Left ventricle myocardium superior (tissue), 1 donor: ENCODE data around the gene LIMS4. TPM values are rescaled to one million over a fixed set of nuclear protein-coding genes. Genes with fewer than 3 reads are reported as not detected.
"Not testable (repeated sequence)": the region's sequence is repeated elsewhere in the genome, so short reads cannot be mapped to it uniquely, and the experiment has no call there.

Experiments
- ATAC-seq: fragments of 200-7000 bp; cut with Tn5 transposase; one replicate; pipeline ENCODE4 v1.9.1; 2020; ENCODE audit warnings: mild to moderate bottlenecking, moderate library complexity
- DNase-seq: peaks from one replicate; pipeline ENCODE4 v3.0.0-alpha.2; 2020
- intact Hi-C: fragments of 100-400 bp; cut with micrococcal nuclease; formaldehyde crosslinking; loops from one replicate; pipeline ENCODE4 v1.11.0; 2022
- total RNA-seq: library from RNA; stranded (reverse); fragmentation: NEBNext Ultra II Directional; extraction: Animal tissue kit (Norgen Biotek cat#: 25700); gene quantifications from one replicate; pipeline ENCODE4 v1.2.1, GENCODE V29; 2021
- donor health status: DM: no; HTN: yes; CAD: no; lungs with severe emphysema.

The LIMS4 gene
- total RNA-seq, 1 donor from 2014 or later: 2.8 TPM

DNA sequence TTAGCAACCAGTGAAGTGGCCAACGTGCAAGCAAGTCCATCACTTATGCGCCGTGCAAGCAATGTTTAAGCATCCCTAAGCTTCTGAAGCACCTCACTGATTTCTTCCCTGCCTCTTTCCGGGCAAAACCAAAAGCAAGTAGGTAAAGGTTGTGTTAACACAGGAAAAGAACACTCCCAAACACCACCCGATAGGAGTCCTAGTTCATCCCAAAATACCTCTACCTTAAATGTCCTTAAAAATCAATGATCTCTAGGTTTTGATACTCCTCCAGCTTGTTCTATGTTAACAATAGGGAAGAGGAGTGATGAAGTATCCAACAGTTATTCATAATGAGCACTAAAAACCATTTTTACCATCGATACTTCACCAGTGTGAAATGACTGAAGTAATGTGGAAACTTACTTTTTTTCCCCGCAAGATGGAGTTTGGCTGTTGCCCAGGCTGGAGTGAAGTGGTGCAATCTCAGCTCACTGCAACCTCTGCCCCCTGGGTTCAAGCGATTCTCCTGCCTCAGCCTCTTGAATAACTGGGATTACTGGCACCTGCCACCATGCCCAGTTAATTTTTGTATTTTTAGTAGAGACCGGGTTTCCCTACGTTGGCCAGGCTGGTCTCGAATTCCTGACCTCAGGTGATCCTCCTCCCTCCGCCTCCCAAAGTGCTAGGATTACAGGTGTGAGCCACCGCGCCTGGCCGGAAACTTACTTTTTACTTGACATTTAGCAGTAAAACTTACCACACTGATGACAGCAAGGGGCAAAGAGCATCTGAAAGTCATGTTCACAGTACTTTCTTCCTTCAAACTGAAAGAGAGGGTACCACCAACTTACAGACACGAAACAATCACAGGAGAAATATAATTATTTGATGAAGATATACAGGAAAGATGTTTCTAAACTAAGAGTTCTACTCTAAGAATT, 16.1 kb downstream of the LIMS4 start:
- intact Hi-C loops, DNase-seq, ATAC-seq: not testable (repeated sequence)

DNA sequence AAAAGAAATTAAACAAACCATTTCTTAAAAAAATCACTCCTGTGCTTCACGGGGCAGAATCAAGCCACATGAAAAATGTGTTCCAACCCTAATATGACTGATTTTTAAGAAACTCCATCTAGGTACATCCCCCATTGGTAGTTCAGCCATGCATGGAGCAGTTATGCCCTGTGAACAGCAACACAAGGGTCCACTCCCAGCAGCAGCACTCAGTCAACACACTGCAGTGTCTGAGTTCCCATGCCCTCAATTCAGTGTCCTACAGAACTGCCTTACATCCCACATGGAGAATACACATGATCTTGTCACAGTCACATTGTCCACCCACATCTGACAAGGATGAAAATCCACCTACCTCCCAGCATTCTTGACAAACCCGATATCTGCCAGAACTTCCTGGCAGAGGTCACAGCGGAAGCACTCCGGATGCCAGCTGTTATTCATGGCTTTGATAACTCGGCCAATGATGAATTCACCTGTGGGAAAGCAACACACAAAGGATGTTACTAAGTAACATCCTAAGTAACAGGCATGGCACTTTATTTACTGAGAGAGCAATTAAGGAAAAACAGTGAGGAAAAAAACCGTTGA, 17.4 kb downstream of the LIMS4 start:
- DNase-seq, ATAC-seq, intact Hi-C loops: not testable (repeated sequence)

DNA sequence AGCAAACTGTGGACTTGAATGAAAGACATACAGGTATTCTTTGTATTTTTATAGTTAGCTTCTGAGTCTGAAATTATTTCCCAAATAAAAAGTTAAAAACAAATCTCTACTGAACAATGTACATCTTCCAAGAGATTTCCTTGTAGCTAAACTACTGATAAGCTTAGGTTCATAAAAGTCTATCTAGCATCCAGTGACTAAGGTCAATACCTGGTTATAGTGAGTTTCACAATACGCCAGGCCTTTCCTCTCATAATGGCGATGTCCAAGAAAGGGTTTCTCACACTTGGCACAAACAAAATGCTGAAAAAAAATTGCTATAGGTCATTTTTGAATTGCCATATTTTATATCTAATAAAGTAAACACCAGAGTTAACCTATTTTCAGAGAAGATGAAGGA, 21.7 kb downstream of the LIMS4 start:
- not testable (repeated sequence) for ATAC-seq, DNase-seq

DNA sequence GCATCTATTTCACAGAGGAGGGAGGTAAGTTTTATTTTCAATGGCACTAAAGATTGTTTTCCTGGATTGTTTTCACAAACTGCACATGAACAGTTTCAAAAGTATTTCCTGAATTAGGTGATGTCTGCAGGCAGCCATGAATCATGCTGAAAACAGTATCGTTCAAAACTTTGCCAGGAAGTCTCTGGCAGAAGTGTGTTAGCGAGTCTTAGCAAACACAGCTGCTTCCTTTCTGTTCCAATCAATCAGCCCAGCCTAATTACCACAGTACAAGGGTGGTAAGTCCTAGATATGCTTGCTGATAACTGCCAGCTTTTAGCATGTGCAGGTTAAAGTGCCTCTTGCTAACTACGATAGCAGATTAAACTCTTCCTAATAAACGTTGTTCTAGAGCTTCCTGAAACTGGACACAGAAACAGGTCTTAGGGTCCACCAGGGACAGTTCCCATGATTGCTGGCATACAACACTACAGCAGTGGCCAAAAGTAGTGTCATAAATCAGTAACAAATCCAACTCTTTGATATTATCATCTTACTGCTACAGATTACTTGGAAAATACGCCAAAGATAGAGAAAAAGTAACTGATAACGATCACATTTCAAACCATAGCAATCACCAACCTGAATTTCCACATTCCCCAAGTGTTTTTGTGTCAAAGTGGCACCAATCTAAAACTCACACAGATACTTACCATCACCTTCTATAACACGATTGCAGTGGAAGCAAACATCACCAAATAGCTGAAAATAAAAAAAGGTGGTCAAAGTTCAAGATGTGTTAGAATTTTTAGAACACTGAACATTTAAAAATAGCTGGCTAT, 23.3 kb downstream of the LIMS4 start:
- ATAC-seq: peak; percentile 84
- intact Hi-C loops, DNase-seq: not testable (repeated sequence)

More for the DNA sequence above, 21.7 kb downstream of the LIMS4 start:
- intact Hi-C loops: not testable (repeated sequence)

DNA sequence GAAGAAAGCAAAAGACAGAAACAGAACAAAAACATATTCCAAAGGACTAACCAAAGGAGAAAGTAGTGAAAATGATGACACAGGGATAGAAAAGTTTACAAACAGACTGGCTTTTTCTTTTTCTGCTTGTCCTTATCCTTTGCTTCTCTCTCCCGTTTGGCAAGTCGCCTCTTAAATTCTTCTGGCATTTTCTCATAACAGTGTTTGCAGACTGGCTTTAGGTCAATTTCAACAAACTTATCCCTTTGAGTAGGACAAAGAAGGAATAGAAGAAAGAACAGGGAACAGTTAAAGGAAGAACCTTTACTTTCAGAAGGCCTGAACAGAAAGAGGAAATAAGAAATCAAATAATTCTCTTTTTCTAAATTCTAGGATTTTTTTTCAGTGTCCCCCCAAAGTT, 26.0 kb downstream of the LIMS4 start:
- intact Hi-C loops, DNase-seq: not testable (repeated sequence)
- ATAC-seq: peak; percentile 64

DNA sequence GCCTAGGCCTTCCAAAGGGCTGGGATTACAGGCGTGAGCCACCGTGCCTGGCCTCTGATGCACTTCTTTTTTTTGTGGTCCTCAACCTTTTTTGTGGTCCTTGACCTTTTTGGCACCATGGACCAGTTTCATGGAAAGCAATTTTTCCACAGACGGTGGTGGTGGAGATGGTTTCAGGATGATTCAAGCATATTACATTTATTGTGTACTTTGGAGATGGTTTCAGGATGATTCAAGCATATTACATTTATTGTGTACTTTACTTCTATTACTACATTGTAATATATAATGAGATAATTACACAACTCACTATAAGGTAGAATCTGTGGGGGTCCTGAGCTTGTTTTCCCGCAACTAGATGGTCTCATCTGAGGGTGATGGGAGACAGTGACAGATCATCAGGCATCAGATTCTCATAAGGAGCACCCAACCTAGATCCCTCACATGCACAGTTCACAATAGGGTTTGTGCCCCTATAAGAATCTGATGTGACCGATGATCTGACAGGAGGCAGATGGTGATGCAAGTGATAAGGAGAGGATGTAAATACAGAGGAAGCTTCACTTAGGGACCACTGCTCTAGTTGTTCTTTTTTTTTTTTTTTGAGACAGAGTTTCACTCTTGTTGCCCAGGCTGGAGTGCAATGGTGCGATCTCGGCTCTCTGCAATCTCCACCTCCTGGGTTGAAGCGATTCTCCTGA, 29.2 kb downstream of the LIMS4 start:
- ATAC-seq, DNase-seq, intact Hi-C loops: not testable (repeated sequence)

DNA sequence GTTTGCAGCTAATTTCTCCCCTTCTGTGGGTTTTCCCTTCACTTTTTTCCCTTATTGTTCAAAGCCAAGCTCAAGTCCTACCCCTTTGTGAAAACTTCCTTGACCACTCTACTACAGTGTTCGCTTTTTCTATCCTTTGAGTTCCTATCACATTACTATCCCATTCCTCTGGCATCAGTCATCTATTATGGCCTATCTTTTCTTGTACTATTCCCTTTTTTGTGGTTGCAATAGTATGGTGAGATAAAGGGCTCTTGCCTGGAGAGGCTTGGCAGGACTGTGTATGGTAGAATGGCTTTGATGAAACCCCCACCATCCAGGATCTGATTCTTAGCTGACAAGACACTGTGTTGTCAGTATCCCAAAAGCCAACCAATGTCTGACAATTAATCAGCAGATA, 30.7 kb downstream of the LIMS4 start:
- intact Hi-C loops, DNase-seq, ATAC-seq: not testable (repeated sequence)

DNA sequence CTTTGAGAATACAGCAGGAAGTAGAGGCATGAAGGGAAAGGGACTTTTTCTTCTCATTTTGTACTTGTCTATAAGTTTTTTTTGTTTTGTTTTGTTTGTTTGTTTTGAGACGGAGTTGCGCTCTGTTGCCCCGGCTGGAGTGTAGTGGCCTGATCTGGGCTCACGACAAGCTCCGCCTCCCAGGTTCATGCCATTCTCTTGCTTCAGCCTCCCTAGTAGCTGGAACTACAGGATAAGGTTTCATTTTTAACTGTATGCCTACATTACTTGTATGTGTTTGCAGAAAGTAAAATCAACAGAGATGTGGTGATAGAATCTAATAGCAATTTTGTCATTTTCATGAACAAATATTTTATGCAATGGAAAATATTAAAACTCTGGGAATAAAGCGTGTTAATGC, 38.1 kb downstream of the LIMS4 start:
- ATAC-seq, DNase-seq, intact Hi-C loops: not testable (repeated sequence)

DNA sequence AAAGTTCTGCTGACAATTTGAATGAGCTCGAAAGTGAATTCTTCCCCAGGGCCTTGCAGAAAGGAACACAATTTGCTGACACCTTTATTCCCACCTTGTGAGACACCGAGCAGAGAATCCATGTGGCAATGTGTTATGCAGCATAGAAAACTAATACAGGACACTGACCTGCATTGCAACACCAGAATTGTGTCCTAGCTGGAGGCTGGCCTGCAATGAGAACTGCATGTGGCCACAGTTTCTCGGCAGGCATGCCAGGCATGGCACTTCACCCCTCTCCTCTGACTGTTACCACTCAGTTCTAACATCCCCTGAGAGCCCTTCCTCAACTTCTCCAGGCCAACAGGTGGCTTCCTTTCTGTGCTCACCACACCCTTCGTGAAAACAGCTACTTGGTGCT, 46.9 kb downstream of the LIMS4 start:
- DNase-seq, ATAC-seq, intact Hi-C loops: not testable (repeated sequence)

DNA sequence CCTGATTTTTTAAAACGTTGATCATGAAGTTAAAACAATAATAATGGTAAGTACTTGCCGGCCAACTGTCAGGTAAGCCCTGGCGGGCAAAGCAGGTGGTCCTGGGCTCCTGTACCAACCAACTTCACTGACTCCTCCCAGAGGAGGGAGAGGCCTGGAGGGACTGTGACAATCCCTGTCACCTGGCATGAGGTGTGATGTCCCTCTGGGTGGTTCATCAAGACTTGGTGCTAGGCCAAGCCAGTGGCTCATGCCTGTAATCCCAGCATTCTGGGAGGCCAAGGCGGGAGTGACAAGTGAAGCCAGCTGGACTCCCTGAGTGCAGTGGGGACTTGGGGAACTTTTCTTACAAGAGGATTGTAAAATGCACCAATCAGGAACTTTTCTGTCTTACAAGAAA, 48.2 kb downstream of the LIMS4 start:
- ATAC-seq, DNase-seq, intact Hi-C loops: not testable (repeated sequence)

DNA sequence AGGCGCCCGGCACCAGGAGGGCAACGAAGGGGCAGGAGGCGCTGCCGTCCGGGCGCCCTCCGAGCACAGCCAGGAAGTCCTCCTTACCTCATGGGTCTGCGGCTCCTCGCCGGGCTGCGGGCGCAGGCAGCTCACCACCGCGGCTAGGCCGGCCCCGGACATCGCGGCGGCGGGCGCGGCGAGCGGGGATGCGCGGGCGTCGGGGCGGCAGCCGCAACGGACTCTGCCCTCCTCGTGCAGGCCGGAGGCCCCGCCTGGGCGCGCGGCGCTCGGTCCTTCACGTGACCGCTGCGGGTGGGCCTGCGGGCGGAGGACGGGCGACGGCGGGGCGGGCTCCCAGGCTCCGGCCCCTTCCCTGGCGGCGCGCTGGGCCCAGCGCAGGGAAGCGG, 49.0 kb downstream of the LIMS4 start:
- intact Hi-C loops, DNase-seq: not testable (repeated sequence)
- ATAC-seq: peak; percentile 77

DNA sequence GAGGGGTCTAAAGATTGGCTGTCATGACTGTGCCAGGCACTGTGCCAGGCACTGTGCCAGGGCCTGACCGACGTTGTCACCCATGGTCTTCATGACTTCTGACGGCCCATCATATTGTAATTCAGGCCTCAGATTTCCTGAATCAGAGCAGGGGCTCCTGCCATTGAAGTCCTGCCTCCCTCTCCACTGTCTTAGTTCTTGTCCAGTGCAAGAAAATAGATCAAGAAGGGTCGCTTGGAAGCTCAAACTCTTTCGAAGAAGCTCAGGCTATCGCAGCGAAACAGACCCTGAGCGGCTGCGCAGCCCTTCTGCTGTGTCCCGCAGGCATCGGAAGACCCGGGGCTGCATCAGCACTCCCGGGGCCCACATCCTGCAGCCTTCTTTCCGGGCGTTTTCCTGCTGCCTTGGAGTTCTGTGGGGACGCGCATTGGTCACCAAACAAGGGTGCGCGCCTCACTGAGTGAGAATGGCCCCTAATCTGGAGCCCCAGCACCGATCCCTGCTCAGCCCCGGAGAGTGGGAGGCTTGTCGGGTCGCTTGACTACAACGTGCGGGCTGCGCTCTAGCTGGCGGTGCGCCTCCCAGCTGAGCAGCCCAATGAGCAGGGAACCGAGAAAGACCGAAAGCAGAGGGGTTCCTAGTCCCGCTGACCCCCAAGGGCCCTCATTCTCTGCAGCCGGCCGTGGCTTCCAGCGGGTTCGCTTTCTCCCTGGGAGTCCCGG, 49.6 kb downstream of the LIMS4 start:
- intact Hi-C loops, DNase-seq: not testable (repeated sequence)
- ATAC-seq: peak; percentile 53

DNA sequence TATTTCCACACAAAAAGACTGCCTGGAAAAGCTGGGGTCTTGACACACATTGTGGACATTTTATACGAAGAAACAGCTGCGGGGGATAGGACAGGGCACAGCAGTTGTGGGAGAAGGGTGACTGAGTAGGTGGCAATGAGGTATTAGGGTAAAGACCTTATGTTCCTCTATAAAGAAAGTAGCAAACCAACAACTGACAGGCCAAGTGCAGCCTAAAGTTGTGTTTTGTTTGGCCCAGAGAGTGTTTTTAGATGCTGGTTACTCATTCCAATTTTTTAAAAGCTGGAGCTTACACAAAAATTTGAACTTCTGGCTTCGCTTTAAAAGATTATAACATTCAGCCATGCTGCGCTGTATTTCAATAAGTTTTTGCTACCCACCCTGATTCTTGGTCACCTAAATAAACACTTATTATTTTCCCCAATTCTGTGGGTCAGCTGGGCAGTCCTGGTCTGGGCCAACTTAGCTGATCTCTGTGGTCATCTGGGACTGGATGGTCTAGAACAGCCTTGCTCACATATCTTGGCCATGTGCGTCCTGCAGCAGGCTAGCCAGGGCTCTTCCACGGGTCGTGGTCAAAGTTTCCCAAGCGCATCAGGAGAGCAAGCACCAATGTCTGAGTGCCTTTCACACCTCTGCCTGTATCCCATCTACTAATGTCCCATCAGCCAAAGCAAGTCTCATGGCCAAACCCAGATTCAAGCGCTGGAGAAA, 51.8 kb downstream of the LIMS4 start:
- intact Hi-C loops, DNase-seq: not testable (repeated sequence)
- ATAC-seq: peak; percentile 62

DNA sequence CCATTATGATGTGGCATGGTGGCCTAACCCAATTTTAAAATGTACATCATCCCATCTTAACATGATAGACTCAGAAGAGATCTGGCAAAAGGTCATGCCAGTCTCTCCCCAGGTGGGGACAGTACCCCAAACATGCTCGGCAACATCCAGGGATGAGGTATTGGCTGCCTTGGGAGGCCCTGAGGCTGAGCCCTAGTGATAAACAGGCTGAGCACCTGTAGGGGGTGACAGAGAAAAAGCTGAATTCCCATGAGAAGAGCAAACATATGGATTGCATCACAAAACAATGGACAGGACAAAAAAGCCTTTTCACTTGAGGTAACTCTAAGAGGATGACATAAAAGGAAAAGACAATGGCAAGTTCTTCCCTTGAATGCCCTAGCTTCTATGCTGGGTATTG, 65.5 kb downstream of the LIMS4 start:
- DNase-seq, ATAC-seq, intact Hi-C loops: not testable (repeated sequence)

DNA sequence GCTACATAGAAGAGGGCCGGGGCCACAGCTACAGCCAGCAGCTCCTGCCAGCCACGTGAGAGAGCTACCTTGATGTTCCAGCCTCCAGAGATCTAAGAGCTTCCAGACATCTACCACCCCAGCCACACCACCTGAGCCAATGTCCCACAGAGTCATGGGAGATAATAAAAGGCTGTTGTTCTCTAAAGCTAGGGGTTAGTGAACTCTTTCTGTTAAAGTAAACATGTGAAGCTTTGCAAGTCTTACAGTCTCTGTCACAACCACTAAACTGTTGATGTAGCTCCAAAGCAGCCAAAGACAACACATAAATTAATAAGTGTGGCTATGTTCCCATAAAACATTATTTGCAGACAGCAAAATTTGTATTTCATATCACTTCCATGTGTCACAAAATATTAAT, 67.6 kb downstream of the LIMS4 start:
- DNase-seq, intact Hi-C loops, ATAC-seq: not testable (repeated sequence)

DNA sequence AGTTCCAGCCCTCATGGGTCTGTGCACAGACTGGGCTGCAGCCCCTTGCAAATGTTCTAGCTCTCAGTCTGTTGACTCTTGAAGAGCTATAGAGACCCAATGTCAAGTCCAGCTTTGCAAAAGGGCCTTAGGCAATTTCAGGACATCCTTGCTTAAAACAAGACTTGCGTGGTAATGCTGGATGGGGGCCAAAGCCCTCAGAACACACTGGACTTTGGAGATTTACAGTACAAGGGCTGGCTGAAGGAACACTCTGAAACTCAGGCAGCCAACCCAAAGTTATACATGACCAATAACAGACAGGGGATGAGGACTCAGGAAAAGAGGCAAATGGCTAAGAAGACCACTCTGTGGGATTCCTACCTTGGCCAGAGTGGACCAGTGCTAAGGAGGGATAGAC, 68.4 kb downstream of the LIMS4 start:
- DNase-seq, ATAC-seq, intact Hi-C loops: not testable (repeated sequence)

DNA sequence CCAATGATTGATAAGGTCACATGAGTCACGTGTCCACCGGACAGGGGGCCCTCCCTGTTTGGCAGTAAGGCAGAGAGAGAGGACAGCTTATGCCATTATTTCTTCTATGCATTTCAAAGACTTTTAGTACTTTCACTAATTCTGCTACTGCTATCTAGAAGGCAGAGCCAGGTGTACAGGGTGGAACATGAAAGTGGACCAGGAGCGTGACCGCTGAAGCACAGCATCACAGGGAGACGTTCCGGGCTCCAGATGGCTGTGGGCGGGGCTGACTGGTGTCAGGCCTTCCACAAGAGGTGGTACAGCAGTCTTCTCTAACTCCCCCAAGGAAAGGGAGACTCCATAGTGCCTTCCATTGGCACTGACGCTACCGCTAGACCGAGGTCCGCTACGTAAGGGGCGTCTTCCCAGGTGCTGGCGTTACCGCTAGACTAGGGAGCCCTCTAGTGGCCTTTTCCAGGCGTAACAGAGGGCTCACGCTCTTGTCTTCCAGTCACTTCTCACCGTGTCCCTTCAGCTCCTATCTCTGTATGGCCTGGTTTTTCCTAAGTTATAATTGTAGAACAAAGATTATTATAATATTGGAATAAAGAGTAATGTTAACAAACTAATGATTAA, 71.5 kb downstream of the LIMS4 start:
- DNase-seq, intact Hi-C loops: not testable (repeated sequence)
- ATAC-seq: peak; percentile 87
